Spleen (tissue), 11 donors: ENCODE measurements around the gene HOMER3. TPM values are rescaled to one million over a fixed set of nuclear protein-coding genes. Genes with fewer than 3 reads are reported as not detected.

ENCODE experiments used
- DNase-seq: peaks from one replicate; pipeline ENCODE4 v3.0.0-alpha.2; 2020
- H3K27ac ChIP-seq, 8 donors: fragments of 200-600 bp; sonication (generic) in 7 of 8; 1 replicate in 4 of 8; 2 replicates in 4 of 8; pipeline versions ENCODE4 v1.5.0 to v1.8.0; 2016 to 2021; ENCODE audit warnings: inconsistent platforms in 4 of 8, mild to moderate bottlenecking in 4 of 8, moderate library complexity in 1 of 8
- H3K27me3 ChIP-seq, 7 donors: fragments of 200-600 bp; sonication (generic) in 6 of 7; replicated peaks in 1 of 7; 1 replicate in 4 of 7; 2 replicates in 3 of 7; pipeline versions ENCODE4 v1.5.0 to v1.8.0; 2016 to 2021; ENCODE audit warnings: inconsistent platforms in 3 of 7, mild to moderate bottlenecking in 1 of 7
- H3K36me3 ChIP-seq, 6 donors: fragments of 200-600 bp; sonication (generic) in 5 of 6; 1 replicate in 4 of 6; 2 replicates in 2 of 6; pipeline versions ENCODE4 v1.5.0 to v1.8.0; 2016 to 2021; ENCODE audit warnings: inconsistent platforms in 2 of 6
- H3K4me1 ChIP-seq, 6 donors: fragments of 200-600 bp; sonication (generic) in 5 of 6; 1 replicate in 3 of 6; 2 replicates in 3 of 6; pipeline versions ENCODE4 v1.5.0 to v1.8.0; 2016 to 2021; ENCODE audit warnings: inconsistent platforms in 3 of 6
- H3K4me3 ChIP-seq, 8 donors: fragments of 200-600 bp; sonication (generic) in 7 of 8; 1 replicate in 4 of 8; 2 replicates in 4 of 8; pipeline versions ENCODE4 v1.5.0 to v1.8.0; 2016 to 2021; ENCODE audit warnings: inconsistent platforms in 4 of 8, mild to moderate bottlenecking in 4 of 8, moderate library complexity in 2 of 8
- H3K9me3 ChIP-seq, 8 donors: fragments of 200-600 bp; sonication (generic) in 7 of 8; 1 replicate in 4 of 8; 2 replicates in 4 of 8; pipeline versions ENCODE4 v1.5.0 to v1.8.0; 2016 to 2021; ENCODE audit warnings: inconsistent platforms in 4 of 8
- CTCF ChIP-seq, 11 experiments: fragments of 200-600 bp in 7 of 11; fragments of 450-650 bp in 4 of 11; sonication (generic) in 4 of 11; IDR thresholded peaks in 8 of 11; conservative IDR thresholded peaks in 3 of 11; 1 replicate in 7 of 11; 2 replicates in 4 of 11; pipeline versions ENCODE4 v1.4.0 to v1.8.0; 2016 to 2021; ENCODE audit warnings: antibody characterized with exemption in 11 of 11, inconsistent platforms in 4 of 11, mild to moderate bottlenecking in 1 of 11
- POLR2A ChIP-seq, 3 donors: fragments of 450-650 bp; IDR thresholded peaks; one replicate each; pipeline ENCODE4 v1.5.1; 2017; ENCODE audit warnings: antibody characterized with exemption in 3 of 3, mild to moderate bottlenecking in 1 of 3
- POLR2AphosphoS5 ChIP-seq, 3 donors: sonication (generic); formaldehyde crosslinking; IDR thresholded peaks; one replicate each; pipeline ENCODE4 v1.5.1; 2017; ENCODE audit warnings: antibody characterized with exemption in 3 of 3
- WGBS, 5 donors: extraction: QIAGEN DNeasy Blood & Tissue Kit in 3 of 5; methylation state at CpG; one replicate each; pipeline versions ENCODE4 v1.1.5 to v1.1.7; 2013 to 2018; 5-methylcytosine and 5-hydroxymethylcytosine counted together
- intact Hi-C: fragments of 100-400 bp; cut with DNase I; formaldehyde crosslinking; loops from one replicate; pipeline ENCODE4 v1.15.0; 2023; ENCODE audit warnings: low total_unique reads
- polyA plus RNA-seq, 3 donors: library from polyadenylated mRNA; stranded (reverse); fragments of 200-250 nt; gene quantifications; one replicate each; pipeline ENCODE4 v1.2.1, GENCODE V29; 2013
- total RNA-seq, 7 donors: library from RNA; depleted of rRNA in 3 of 7; stranded (reverse); fragments of >200 nt in 3 of 7; fragmentation: NEBNext Ultra II Directional in 4 of 7; extraction: Animal tissue kit (Norgen Biotek cat#: 25700) in 4 of 7; gene quantifications; one replicate each; pipeline versions ENCODE4 v1.1.0 to v1.2.1, GENCODE V29; 2016 to 2021
- donor health status: healthy with polysubstance abuse.
- donor health status: DM: no; HTN: no; CAD: no; lungs with moderate emphysema.
- donor health status: DM: no; HTN: no; CAD: no.
- donor health status: Bipolar disorder and iron deficiency.
- donor health status: healthy.
- donor health status: DM: no; HTN: no; CAD: no.
- donor health status: DM: yes; HTN: yes; CAD: no.

The HOMER3 gene
- total and polyA plus RNA-seq, 10 donors, result 22.4 to 279 (median 86.5) TPM

- Histone ChIP-seq H3K27me3 (peaks cover 0 to 34% (median 0%) of the 10 kb centered on the region in 7 donors), H3K4me1 (peaks cover 6 to 36% (median 25%) of the 10 kb centered on the region in 6 donors), H3K27ac (no peak overlapping the region), H3K36me3 (peaks cover 0 to 27% (median 13%) of the 10 kb centered on the region in 6 donors), H3K4me3 (no peak overlapping the region), H3K9me3 (no peaks in the 10 kb centered on the region)
- DNase-seq, result no peak
- intact Hi-C loops, result no loop called here
- TF ChIP-seq CTCF (IDR thresholded peaks at IDR 0.05 in 8 of 11, conservative IDR thresholded peaks at IDR 0.05 in 3 of 11) (no peak), POLR2A (IDR thresholded peaks at IDR 0.05) (no peak), POLR2AphosphoS5 (IDR thresholded peaks at IDR 0.05) (no peak)
- WGBS, 5 donors, result 55 to 69% (median 64%) methylated on average over 4 of the region's 4 CpGs
These were observed 46.4 kb upstream of the HOMER3 start for GRCh38 chr19:18987456-18987855.

GRCh38 chr19:18985257-18985656 is 44.2 kb upstream of the HOMER3 start:
- Histone ChIP-seq H3K4me1 (peaks cover 6 to 36% (median 25%) of the 10 kb centered on the region in 6 donors), H3K27ac (peak overlapping the region; percentile 19 to 80 (median 67)), H3K9me3 (no peaks in the 10 kb centered on the region), H3K4me3 (no peak overlapping the region), H3K27me3 (peaks cover 0 to 41% (median 0%) of the 10 kb centered on the region in 7 donors), H3K36me3 (peaks cover 0 to 5% (median 0%) of the 10 kb centered on the region in 6 donors)
- no peak for DNase-seq
- WGBS, 5 donors, result 10 to 21% (median 13%) methylated on average over 7 of the region's 7 CpGs
- intact Hi-C loops, result no loop called here
- TF ChIP-seq POLR2A (IDR thresholded peaks at IDR 0.05) (no peak), POLR2AphosphoS5 (IDR thresholded peaks at IDR 0.05) (no peak), CTCF (IDR thresholded peaks at IDR 0.05 in 8 of 11, conservative IDR thresholded peaks at IDR 0.05 in 3 of 11) (no peak)

DNA sequence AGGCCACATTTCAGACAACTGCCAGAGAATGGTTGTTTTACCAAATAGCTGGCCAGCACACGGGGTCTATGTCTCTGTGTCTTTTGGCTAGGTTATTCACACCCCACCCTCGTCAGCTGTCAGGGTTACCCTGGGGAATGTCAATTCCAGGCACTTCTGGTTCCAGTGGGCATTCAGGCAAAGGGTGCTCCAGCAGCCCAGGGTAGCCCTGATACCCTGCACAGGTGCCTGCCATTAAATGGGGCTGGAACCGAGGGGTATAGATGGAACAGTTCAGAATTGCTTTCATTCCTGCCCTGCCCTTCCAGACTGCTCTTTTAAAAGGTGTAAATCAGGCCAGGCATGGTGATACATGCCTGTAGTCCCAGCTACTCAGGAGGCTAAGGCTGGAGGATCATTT is 43.2 kb upstream of the HOMER3 start:
- no peak for TF ChIP-seq POLR2AphosphoS5 (IDR thresholded peaks at IDR 0.05)
- no peak for TF ChIP-seq POLR2A (IDR thresholded peaks at IDR 0.05)
- no peak for TF ChIP-seq CTCF (IDR thresholded peaks at IDR 0.05 in 8 of 11, conservative IDR thresholded peaks at IDR 0.05 in 3 of 11)
- H3K36me3 ChIP-seq, result no peaks in the 10 kb centered on the region
- DNase-seq, result no peak
- no peak overlapping the region for H3K4me3 ChIP-seq
- intact Hi-C loops, result no loop called here
- H3K9me3 ChIP-seq, result no peaks in the 10 kb centered on the region
- 77 to 97% (median 88%) methylated on average over 3 of the region's 3 CpGs for WGBS, 5 donors
- peaks cover 0 to 41% (median 0%) of the 10 kb centered on the region in 7 donors for H3K27me3 ChIP-seq
- H3K4me1 ChIP-seq, result peaks cover 6 to 36% (median 25%) of the 10 kb centered on the region in 6 donors
- peak overlapping the region in 2 of 8 donors; percentile 78 to 80 for H3K27ac ChIP-seq

- 80 to 85% (median 82%) methylated on average over 2 of the region's 2 CpGs for WGBS, 5 donors
- DNase-seq, result no peak
- peaks cover 6 to 38% (median 25%) of the 10 kb centered on the region in 6 donors for H3K4me1 ChIP-seq
- H3K9me3 ChIP-seq, result no peaks in the 10 kb centered on the region
- intact Hi-C loops, result no loop called here
- H3K36me3 ChIP-seq, result no peaks in the 10 kb centered on the region
- no peak overlapping the region for H3K27ac ChIP-seq
- no peak overlapping the region for H3K4me3 ChIP-seq
- TF ChIP-seq POLR2AphosphoS5 (IDR thresholded peaks at IDR 0.05) (no peak), CTCF (IDR thresholded peaks at IDR 0.05 in 8 of 11, conservative IDR thresholded peaks at IDR 0.05 in 3 of 11) (no peak), POLR2A (IDR thresholded peaks at IDR 0.05) (no peak)
- peaks cover 0 to 41% (median 0%) of the 10 kb centered on the region in 7 donors for H3K27me3 ChIP-seq
These were observed 41.7 kb upstream of the HOMER3 start for GRCh38 chr19:18982669-18983068.
